Erythroblast (primary cell): ENCODE measurements around the gene MTOR.

Experiments used
- GATA1 ChIP-seq: IDR thresholded peaks from 2 replicates; pipeline ENCODE4 v1.6.1; 2011; ENCODE audit warnings: low read depth, mild to moderate bottlenecking, control low read depth, low read length, moderate library complexity
- POLR2A ChIP-seq: IDR thresholded peaks from 2 replicates; pipeline ENCODE4 v1.6.1; 2011; ENCODE audit warnings: mild to moderate bottlenecking, low read length

- TF ChIP-seq POLR2A, result no peak
- no peak for TF ChIP-seq GATA1
Observed at GRCh38 chr1:11216074-11216473, 46.3 kb downstream of the MTOR start.
